Measurements from ENCODE around the gene MANEAL.

- TF ChIP-seq CSDC2 (CRISPR knock-in tag; IDR thresholded peaks at IDR 0.05) (no peak), TCF4 (CRISPR knock-in tag; IDR thresholded peaks at IDR 0.05; ENCODE audit: borderline replicate concordance) (no peak)
Measured at GRCh38 chr1:37824001-37824400, 30.4 kb downstream of the MANEAL start.

Data from SK-N-SH treated with all-trans-retinoic acid at 6 μM for 48 hours (cell line).